Fibroblast of mammary gland (primary cell): ENCODE data around the gene SLC25A25.

ENCODE experiments used
- DNase-seq: peaks from one replicate; pipeline ENCODE4 v3.0.0-alpha.2; 2010; ENCODE audit warnings: low read depth
- H3K4me3 ChIP-seq: 2 replicates; pipeline ENCODE4 v1.5.1; 2011; ENCODE audit warnings: low read depth, mild to moderate bottlenecking, low read length, moderate library complexity; ENCODE audit not compliant: control insufficient read depth
- TF ChIP-seq, protein P1 (sequence below): conservative IDR thresholded peaks from 2 replicates; pipeline ENCODE4 v1.5.1; 2011; ENCODE audit warnings: low read depth, low read length, inconsistent platforms; ENCODE audit not compliant: control insufficient read depth, insufficient read depth

Gene SLC25A25

DNA sequence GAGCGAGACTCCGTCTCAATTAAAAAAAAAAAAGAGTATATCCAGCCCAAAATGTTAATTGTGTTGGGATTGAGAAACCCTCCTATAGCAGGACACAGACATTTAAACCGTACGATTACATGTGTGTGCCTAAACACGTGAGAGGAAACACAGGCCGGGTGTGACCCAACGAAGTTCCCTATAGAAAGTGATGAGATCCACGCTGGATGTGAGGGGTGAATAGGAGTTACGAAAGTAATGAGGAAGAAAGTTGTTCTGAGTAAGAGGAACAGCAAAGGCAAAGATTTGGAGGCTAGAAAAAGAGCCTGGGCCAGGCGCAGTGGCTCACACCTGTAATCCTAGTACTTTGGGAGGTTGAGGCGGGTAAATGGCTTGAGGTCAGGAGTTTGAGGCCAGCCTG, 14.5 kb upstream of the SLC25A25 start:
- TF ChIP-seq, protein P1, sequence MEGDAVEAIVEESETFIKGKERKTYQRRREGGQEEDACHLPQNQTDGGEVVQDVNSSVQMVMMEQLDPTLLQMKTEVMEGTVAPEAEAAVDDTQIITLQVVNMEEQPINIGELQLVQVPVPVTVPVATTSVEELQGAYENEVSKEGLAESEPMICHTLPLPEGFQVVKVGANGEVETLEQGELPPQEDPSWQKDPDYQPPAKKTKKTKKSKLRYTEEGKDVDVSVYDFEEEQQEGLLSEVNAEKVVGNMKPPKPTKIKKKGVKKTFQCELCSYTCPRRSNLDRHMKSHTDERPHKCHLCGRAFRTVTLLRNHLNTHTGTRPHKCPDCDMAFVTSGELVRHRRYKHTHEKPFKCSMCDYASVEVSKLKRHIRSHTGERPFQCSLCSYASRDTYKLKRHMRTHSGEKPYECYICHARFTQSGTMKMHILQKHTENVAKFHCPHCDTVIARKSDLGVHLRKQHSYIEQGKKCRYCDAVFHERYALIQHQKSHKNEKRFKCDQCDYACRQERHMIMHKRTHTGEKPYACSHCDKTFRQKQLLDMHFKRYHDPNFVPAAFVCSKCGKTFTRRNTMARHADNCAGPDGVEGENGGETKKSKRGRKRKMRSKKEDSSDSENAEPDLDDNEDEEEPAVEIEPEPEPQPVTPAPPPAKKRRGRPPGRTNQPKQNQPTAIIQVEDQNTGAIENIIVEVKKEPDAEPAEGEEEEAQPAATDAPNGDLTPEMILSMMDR, result no peak
- DNase-seq, result no peak
- H3K4me3 ChIP-seq, result no peak overlapping the region

DNA sequence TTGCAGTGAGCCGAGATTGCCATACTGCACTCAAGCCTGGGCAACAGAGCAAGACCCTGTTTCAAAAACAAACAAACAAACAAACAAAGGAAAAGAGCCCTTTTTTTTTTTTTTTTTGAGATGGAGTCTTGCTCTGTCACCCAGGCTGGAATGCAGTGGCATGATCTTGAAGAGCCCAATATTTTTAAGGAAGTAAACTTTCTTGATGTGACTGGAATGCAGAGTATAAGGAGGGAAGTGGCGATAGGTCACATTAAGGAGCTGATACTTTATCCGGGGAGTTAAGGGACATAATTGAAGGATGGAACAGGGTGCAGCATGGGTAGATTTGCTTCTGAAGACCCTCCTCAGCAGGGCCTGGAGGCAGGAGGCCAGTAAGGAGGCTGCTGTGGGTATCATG, 13.9 kb upstream of the SLC25A25 start:
- no peak for DNase-seq
- TF ChIP-seq, protein P1, result no peak
- H3K4me3 ChIP-seq, result no peak overlapping the region

DNA sequence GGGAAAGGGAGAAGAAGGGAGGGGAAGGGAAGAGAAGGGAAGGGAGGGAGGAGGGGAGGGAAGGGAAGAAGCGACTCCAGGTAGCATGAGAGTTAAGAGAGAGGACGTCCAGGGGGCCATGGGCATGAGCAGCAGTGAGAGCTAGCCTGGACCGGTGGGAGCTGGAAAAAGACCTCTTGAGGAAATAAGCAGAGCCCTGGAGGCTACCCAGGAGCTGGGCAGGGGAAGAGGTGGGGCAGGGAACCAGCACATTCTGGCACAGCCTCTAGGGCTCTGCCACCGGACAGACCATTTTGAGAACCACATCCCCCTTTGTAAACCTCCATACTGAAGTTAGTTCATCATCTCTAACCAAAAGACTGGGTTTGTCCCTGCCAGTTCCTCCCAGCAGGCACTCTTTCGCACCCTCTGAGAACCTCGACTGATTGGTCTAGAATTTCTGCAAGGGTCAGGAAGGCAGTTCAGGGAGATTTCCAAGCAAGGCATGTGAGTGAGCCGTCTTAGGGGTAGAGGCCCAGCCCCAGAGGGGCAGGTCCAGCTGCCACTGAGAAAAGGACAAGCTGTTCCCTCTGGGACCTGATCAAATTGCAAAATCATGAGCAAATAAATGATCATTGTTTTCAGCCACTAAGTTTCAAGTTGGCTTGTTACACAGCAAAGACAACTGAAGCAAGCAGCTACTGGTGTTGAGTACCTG, 12.5 kb upstream of the SLC25A25 start:
- H3K4me3 ChIP-seq, result no peak overlapping the region
- DNase-seq, result no peak
- TF ChIP-seq, protein P1, result no peak

GRCh38 chr9:128056086-128056485, 11.9 kb upstream of the SLC25A25 start:
- TF ChIP-seq, protein P1, result no peak
- no peak for DNase-seq
- H3K4me3 ChIP-seq, result no peak overlapping the region

DNA sequence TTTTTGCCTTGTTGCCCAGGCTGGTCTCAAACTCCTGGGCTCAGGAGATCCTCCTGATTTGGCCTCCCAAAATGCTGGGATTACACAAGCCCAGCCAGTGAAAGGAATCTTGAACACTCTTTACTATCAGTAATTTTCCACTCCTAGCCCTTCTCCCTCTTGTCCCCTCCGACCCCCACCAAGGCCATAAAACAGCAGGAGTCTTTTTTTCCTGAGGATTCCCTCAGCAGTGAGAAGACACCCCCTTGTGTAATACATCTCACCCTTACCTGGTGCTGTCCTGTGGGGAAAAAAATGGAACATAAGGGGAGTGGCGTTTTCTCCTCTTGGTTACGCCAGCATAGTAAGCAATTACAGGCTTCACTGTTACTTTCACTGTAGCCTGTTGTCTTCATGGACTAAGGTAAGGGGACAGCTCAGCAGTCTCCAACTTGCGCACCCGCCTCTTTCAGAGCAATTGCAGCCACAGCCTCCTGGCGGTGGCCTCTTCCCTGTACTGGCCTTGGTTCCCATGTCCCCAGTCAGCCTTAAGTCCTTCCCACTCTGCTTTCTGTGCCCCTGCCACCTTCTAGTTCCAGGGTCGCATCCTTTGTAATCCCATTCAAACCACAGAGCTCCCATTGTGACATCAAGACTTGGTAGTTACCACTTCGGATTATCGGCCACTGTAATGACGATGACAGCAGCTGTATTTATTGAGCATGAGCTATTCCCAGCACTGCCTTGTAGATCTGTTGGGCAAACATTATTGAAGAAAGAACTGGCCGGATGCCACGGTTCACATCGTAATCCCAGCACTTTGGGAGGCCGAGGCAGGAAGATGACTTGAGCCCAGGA, 10.9 kb upstream of the SLC25A25 start:
- no peak overlapping the region for H3K4me3 ChIP-seq
- TF ChIP-seq, protein P1, result no peak
- no peak for DNase-seq

DNA sequence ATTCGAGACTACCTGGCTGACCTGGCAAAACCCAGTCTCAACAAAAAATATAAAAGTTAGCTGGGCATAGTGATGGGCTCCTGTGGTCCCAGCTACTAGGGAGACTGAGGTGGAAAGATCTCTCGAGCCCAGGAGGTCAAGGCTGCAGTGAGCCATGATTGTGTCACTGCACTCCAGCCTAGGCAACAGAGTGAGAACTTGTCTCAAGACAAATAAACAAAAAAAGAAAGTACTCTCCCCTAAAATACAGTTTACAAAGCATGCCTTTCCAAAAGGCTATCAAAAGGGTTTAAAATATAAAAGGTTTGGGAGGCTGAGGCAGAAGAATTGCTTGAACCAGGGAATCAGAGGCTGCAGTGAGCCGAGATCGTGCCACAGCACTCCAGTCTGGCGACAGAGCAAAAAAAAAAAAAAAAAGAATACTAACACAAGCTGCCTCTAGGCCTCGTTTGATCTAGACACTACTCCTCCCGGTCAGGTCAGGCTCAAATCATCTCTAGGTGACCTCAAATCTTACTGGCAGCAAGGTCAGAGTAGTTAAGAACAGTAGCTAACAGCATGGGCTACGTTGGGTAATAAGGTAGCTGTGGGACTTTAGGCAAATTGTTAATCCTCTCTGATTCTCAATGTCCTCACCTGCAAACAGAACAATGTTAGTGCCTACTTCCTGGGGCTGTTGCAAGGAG, 10.2 kb upstream of the SLC25A25 start:
- TF ChIP-seq, protein P1, result no peak
- H3K4me3 ChIP-seq, result no peak overlapping the region
- DNase-seq, result no peak
